Breast epithelium (tissue), 3 donors: ENCODE results near the gene ACVR1B.

Experiments
- POLR2A ChIP-seq: fragments of 450-650 bp; IDR thresholded peaks from one replicate; pipeline ENCODE4 v1.6.1; 2016; ENCODE audit warnings: antibody characterized with exemption, mild to moderate bottlenecking, moderate library complexity
- POLR2AphosphoS5 ChIP-seq, 3 donors: sonication (generic); formaldehyde crosslinking; IDR thresholded peaks; one replicate each; pipeline ENCODE4 v1.6.1; 2017; ENCODE audit warnings: antibody characterized with exemption in 3 of 3
- TF ChIP-seq, protein P1 (sequence below), 3 donors: fragments of 450-650 bp; IDR thresholded peaks; one replicate each; pipeline ENCODE4 v1.5.1; 2016 to 2017; ENCODE audit warnings: antibody characterized with exemption in 3 of 3, mild to moderate bottlenecking in 3 of 3, moderate library complexity in 3 of 3

DNA sequence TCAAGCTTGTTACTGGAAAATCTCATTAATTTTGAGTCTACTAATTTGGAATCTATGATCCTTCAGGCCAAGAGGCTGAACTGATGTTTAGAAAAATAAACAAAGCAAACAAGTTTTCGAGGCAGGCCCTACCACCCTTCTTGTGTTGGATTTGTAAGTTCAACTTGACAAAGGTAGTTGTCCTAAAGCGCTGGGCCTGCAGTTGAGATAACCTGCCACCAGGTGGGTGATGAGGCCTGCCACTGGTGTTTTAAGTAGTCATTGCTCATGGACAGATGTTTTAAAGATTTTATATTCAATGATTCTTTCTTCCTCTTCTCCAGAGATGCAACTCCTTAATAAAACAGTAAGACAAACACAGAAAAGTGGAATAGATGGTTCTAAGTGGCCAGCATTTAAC is 24.8 kb upstream of the ACVR1B start:
- TF ChIP-seq, protein P1, sequence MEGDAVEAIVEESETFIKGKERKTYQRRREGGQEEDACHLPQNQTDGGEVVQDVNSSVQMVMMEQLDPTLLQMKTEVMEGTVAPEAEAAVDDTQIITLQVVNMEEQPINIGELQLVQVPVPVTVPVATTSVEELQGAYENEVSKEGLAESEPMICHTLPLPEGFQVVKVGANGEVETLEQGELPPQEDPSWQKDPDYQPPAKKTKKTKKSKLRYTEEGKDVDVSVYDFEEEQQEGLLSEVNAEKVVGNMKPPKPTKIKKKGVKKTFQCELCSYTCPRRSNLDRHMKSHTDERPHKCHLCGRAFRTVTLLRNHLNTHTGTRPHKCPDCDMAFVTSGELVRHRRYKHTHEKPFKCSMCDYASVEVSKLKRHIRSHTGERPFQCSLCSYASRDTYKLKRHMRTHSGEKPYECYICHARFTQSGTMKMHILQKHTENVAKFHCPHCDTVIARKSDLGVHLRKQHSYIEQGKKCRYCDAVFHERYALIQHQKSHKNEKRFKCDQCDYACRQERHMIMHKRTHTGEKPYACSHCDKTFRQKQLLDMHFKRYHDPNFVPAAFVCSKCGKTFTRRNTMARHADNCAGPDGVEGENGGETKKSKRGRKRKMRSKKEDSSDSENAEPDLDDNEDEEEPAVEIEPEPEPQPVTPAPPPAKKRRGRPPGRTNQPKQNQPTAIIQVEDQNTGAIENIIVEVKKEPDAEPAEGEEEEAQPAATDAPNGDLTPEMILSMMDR (IDR thresholded peaks at IDR 0.05) = peak in 2 of 3 donors; percentile 46 to 52
- TF ChIP-seq POLR2AphosphoS5 (IDR thresholded peaks at IDR 0.05) = no peak
- no peak for TF ChIP-seq POLR2A
